Calu3 (cell line): ENCODE data around the gene BFAR. TPM values are rescaled to one million over a fixed set of nuclear protein-coding genes. Genes with fewer than 3 reads are reported as not detected.

ENCODE experiments used
- total RNA-seq: library from RNA; stranded (reverse); gene quantifications from 2 replicates; pipeline ENCODE4 v1.2.3, GENCODE V29; 2022

The BFAR gene
- total RNA-seq, 1 experiment from 2014 or later: 83.8 TPM

Other genes starting within 250 kb of the BFAR start
- 54.8 and 59.1 TPM in 2 replicates for gene PARN, start 2.7 kb upstream of the BFAR start, total RNA-seq
- gene PLA2G10, start 61.4 kb downstream of the BFAR start, total RNA-seq: 3.3 and 6.3 TPM in 2 replicates
- 8.2 and 9.1 TPM in 2 replicates for gene NPIPA3, start 70.5 kb downstream of the BFAR start, total RNA-seq
- gene NPIPA2, start 109.6 kb downstream of the BFAR start, total RNA-seq: not detected in 2 replicates
- 172 and 199 TPM in 2 replicates for gene NOMO1, start 200.8 kb downstream of the BFAR start, total RNA-seq